ENCODE results near the gene PRPF4.
"Not testable (repeated sequence)": the region's sequence is repeated elsewhere in the genome, so short reads cannot be mapped to it uniquely, and the experiment has no call there.

Gene PRPF4

GRCh38 chr9:113275157-113276131, at the start of gene PRPF4, which contains the start of gene CDC26:
TSS of gene PRPF4 (plus strand) at chr9:113275658. CDS start at chr9:113275744, 86 bp downstream.
TSS of gene CDC26 (minus strand) at chr9:113275572. CDS start at chr9:113272507, 3,065 bp downstream.
- no peak for TF ChIP-seq CTCF (conservative IDR thresholded peaks at IDR 0.05; ENCODE audit: control insufficient read depth, insufficient read depth, low read depth, low read length)
- peak; percentile 98 for DNase-seq (ENCODE audit: low read depth)

GRCh38 chr9:113227436-113227835, 48.0 kb upstream of the PRPF4 start:
- H3K4me3 ChIP-seq (ENCODE audit: control insufficient read depth, low read depth, low read length), result no peak overlapping the region
- no peak for TF ChIP-seq CTCF (conservative IDR thresholded peaks at IDR 0.05; ENCODE audit: control insufficient read depth, insufficient read depth, low read depth, low read length)
- DNase-seq (ENCODE audit: low read depth), result no peak

More at GRCh38 chr9:113275157-113276131, at the start of gene PRPF4, which contains the start of gene CDC26:
- H3K4me3 ChIP-seq (ENCODE audit: control insufficient read depth, low read depth, low read length), result peak within 1 kb of the TSS; percentile 98

GRCh38 chr9:113228130-113228665, 47.3 kb upstream of the PRPF4 start:
- no peak overlapping the region for H3K4me3 ChIP-seq (ENCODE audit: control insufficient read depth, low read depth, low read length)
- TF ChIP-seq CTCF (conservative IDR thresholded peaks at IDR 0.05; ENCODE audit: control insufficient read depth, insufficient read depth, low read depth, low read length), result no peak
- no peak for DNase-seq (ENCODE audit: low read depth)

- no peak overlapping the region for H3K4me3 ChIP-seq (ENCODE audit: control insufficient read depth, low read depth, low read length)
Measured at GRCh38 chr9:113231701-113232100, 43.8 kb upstream of the PRPF4 start.

GRCh38 chr9:113235701-113236255, 39.7 kb upstream of the PRPF4 start:
- DNase-seq (ENCODE audit: low read depth); H3K4me3 ChIP-seq (ENCODE audit: control insufficient read depth, low read depth, low read length): not testable (repeated sequence)

More at GRCh38 chr9:113231701-113232100, 43.8 kb upstream of the PRPF4 start:
- no peak for DNase-seq (ENCODE audit: low read depth)
- no peak for TF ChIP-seq CTCF (conservative IDR thresholded peaks at IDR 0.05; ENCODE audit: control insufficient read depth, insufficient read depth, low read depth, low read length)

- TF ChIP-seq CTCF (conservative IDR thresholded peaks at IDR 0.05; ENCODE audit: control insufficient read depth, insufficient read depth, low read depth, low read length), result no peak
- no peak for DNase-seq (ENCODE audit: low read depth)
- H3K4me3 ChIP-seq (ENCODE audit: control insufficient read depth, low read depth, low read length), result no peak overlapping the region
Measured at GRCh38 chr9:113237026-113237425, 38.4 kb upstream of the PRPF4 start.
